Neural progenitor cell (in vitro differentiated cells): Measurements from ENCODE around the gene TINAGL1.
A peak's percentile ranks its signal among the peaks of the same experiment; 100 is the strongest.

Experiments used
- EZH2phosphoT487 ChIP-seq: fragments of 200-600 bp; sonication (generic); IDR thresholded peaks from 2 replicates; pipeline ENCODE4 v1.6.1; 2017; ENCODE audit warnings: antibody characterized with exemption
- TF ChIP-seq, protein P1 (sequence below): fragments of 200-600 bp; sonication (generic); IDR thresholded peaks from 2 replicates; pipeline ENCODE4 v1.5.1; 2017; ENCODE audit warnings: antibody characterized with exemption, mild to moderate bottlenecking

DNA sequence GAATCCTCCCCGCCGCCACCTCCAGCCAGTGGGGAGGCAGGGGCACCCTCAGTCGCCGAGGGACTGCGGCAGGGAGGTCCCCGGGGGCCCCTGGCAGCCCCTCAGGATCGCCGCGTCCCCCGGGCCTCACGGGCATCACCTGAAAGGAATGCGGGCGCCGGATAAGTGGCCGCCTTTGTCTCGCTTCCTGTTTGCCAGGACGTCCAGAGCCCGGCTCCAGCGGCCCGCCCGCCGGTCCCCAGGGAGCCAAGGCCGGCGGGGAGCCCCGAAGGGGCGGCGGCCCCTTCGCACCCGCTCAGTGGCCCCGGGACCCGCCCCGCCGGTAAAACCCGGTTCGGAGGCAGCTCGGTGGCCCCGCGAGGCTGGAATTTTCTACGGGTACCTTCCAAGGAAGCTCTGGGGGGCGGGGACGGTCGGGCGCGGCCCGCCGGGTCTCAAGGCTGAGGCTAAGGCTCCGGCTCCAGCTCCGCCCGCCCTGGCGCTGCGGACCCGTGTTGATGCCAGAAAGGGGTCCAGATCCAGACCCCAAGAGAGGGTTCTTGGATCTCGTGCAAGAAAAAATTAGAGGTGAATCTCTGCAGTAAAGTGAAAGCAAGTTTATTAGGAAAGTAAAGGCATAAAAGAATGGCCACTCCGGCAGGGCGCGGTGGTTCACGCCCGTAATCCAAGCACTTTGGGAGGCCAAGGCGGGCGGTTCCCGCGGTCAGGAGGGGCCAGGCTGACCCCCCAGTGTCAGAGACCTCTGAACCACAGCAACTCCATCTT lies 12.6 kb downstream of the TINAGL1 start:
- TF ChIP-seq, protein P1, sequence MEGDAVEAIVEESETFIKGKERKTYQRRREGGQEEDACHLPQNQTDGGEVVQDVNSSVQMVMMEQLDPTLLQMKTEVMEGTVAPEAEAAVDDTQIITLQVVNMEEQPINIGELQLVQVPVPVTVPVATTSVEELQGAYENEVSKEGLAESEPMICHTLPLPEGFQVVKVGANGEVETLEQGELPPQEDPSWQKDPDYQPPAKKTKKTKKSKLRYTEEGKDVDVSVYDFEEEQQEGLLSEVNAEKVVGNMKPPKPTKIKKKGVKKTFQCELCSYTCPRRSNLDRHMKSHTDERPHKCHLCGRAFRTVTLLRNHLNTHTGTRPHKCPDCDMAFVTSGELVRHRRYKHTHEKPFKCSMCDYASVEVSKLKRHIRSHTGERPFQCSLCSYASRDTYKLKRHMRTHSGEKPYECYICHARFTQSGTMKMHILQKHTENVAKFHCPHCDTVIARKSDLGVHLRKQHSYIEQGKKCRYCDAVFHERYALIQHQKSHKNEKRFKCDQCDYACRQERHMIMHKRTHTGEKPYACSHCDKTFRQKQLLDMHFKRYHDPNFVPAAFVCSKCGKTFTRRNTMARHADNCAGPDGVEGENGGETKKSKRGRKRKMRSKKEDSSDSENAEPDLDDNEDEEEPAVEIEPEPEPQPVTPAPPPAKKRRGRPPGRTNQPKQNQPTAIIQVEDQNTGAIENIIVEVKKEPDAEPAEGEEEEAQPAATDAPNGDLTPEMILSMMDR = no peak
- TF ChIP-seq EZH2phosphoT487 = peak; percentile 74
